CD14-positive monocyte (primary cell): ENCODE data around the gene CXCL16. TPM values are rescaled to one million over a fixed set of nuclear protein-coding genes. Genes with fewer than 3 reads are reported as not detected.
A peak's percentile ranks its signal among the peaks of the same experiment; 100 is the strongest.

Experiments used
- DNase-seq, 3 donors: peaks; one replicate each; pipeline ENCODE4 v3.0.0-alpha.2; 2011 to 2022
- H2AFZ ChIP-seq: 2 replicates; pipeline ENCODE4 v1.6.0; 2012; ENCODE audit warnings: mild to moderate bottlenecking, low read depth, low read length, inconsistent platforms; ENCODE audit not compliant: insufficient read depth, poor library complexity, severe bottlenecking
- H3K27ac ChIP-seq, 2 donors: 1 replicate in 1 of 2; 2 replicates in 1 of 2; pipeline ENCODE4 v1.5.1; 2012 to 2013; ENCODE audit warnings: low read length in 2 of 2, control low read depth in 1 of 2, inconsistent platforms in 1 of 2, low read depth in 1 of 2, mild to moderate bottlenecking in 1 of 2
- H3K27me3 ChIP-seq, 2 donors: one replicate each; pipeline versions ENCODE4 v1.6.0 to v1.6.1; 2011 to 2013; ENCODE audit warnings: low read length in 2 of 2; ENCODE audit not compliant: control insufficient read depth in 2 of 2, insufficient read depth in 2 of 2
- H3K36me3 ChIP-seq, 2 donors: replicated peaks in 1 of 2; 1 replicate in 1 of 2; 2 replicates in 1 of 2; pipeline versions ENCODE4 v1.5.1 to v1.6.1; 2012 to 2013; ENCODE audit warnings: low read length in 2 of 2, control low read depth in 1 of 2, inconsistent platforms in 1 of 2, mild to moderate bottlenecking in 1 of 2; ENCODE audit not compliant: insufficient read depth in 2 of 2, control insufficient read depth in 1 of 2
- H3K4me1 ChIP-seq, 2 donors: 1 replicate in 1 of 2; 2 replicates in 1 of 2; pipeline versions ENCODE4 v1.5.1 to v1.6.1; 2012 to 2013; ENCODE audit warnings: low read length in 2 of 2, control low read depth in 1 of 2, inconsistent platforms in 1 of 2, mild to moderate bottlenecking in 1 of 2, moderate library complexity in 1 of 2; ENCODE audit not compliant: insufficient read depth in 2 of 2, control insufficient read depth in 1 of 2
- H3K4me2 ChIP-seq: replicated peaks from 2 replicates; pipeline ENCODE3; 2012; ENCODE audit warnings: low read length, moderate library complexity, mild to moderate bottlenecking; ENCODE audit not compliant: poor library complexity, severe bottlenecking; ENCODE audit errors: extremely low read depth
- H3K4me3 ChIP-seq, 3 experiments: fragments of 200-600 bp in 1 of 3; sonication (generic) in 1 of 3; replicated peaks in 1 of 3; 1 replicate in 2 of 3; 2 replicates in 1 of 3; pipeline ENCODE4 v1.5.1; 2011 to 2013; ENCODE audit warnings: low read length in 3 of 3, mild to moderate bottlenecking in 3 of 3, control low read depth in 2 of 3, low read depth in 2 of 3, inconsistent platforms in 1 of 3, moderate library complexity in 1 of 3
- H3K79me2 ChIP-seq: 2 replicates; pipeline ENCODE4 v1.6.0; 2012; ENCODE audit warnings: mild to moderate bottlenecking, control low read depth, inconsistent platforms, low read length, moderate library complexity; ENCODE audit not compliant: insufficient read depth
- H3K9ac ChIP-seq: 2 replicates; pipeline ENCODE4 v1.6.0; 2017; ENCODE audit warnings: low read length, mild to moderate bottlenecking; ENCODE audit not compliant: insufficient read depth, poor library complexity, severe bottlenecking
- H3K9me3 ChIP-seq, 2 donors: replicated peaks in 1 of 2; 1 replicate in 1 of 2; 2 replicates in 1 of 2; pipeline versions ENCODE4 v1.5.1 to v1.6.1; 2012 to 2013; ENCODE audit warnings: low read length in 2 of 2, control low read depth in 1 of 2; ENCODE audit not compliant: control insufficient read depth in 1 of 2, insufficient read depth in 1 of 2
- H4K20me1 ChIP-seq: 2 replicates; pipeline ENCODE4 v1.6.0; 2012; ENCODE audit warnings: mild to moderate bottlenecking, low read length, control low read depth, moderate library complexity; ENCODE audit not compliant: insufficient read depth
- H3K27ac Mint-ChIP-seq, 7 donors: one replicate each; pipeline ENCODE4 v1.8.0; 2020; ENCODE audit warnings: mild to moderate bottlenecking in 7 of 7, mixed read lengths in 7 of 7, moderate library complexity in 6 of 7, inconsistent platforms in 2 of 7
- H3K27me3 Mint-ChIP-seq, 3 donors: one replicate each; pipeline ENCODE4 v1.8.0; 2021 to 2022; ENCODE audit warnings: low read depth in 3 of 3, mild to moderate bottlenecking in 3 of 3, mixed read lengths in 3 of 3, moderate library complexity in 3 of 3, inconsistent platforms in 1 of 3
- H3K36me3 Mint-ChIP-seq, 2 donors: one replicate each; pipeline ENCODE4 v1.8.0; 2020; ENCODE audit warnings: mixed read lengths in 2 of 2, inconsistent platforms in 1 of 2, mild to moderate bottlenecking in 1 of 2
- H3K4me1 Mint-ChIP-seq: one replicate; pipeline ENCODE4 v1.8.0; 2020; ENCODE audit warnings: mild to moderate bottlenecking, mixed read lengths
- H3K4me3 Mint-ChIP-seq, 2 donors: one replicate each; pipeline ENCODE4 v1.8.0; 2020; ENCODE audit warnings: mild to moderate bottlenecking in 2 of 2, mixed read lengths in 2 of 2, moderate library complexity in 1 of 2
- H3K9me3 Mint-ChIP-seq, 7 donors: one replicate each; pipeline ENCODE4 v1.8.0; 2020 to 2022; ENCODE audit warnings: mixed read lengths in 7 of 7, mild to moderate bottlenecking in 6 of 7, moderate library complexity in 6 of 7, inconsistent platforms in 2 of 7
- CTCF ChIP-seq: fragments of 200-600 bp; IDR thresholded peaks from one replicate; pipeline ENCODE4 v1.8.0; 2022; ENCODE audit warnings: antibody characterized with exemption, mild to moderate bottlenecking
- WGBS: methylation state at CpG from one replicate; pipeline ENCODE4 v1.1.5; 2013; ENCODE audit warnings: missing lambda C conversion rate; ENCODE audit not compliant: insufficient coverage; 5-methylcytosine and 5-hydroxymethylcytosine counted together
- intact Hi-C, 2 donors: fragments of 100-400 bp; cut with micrococcal nuclease; formaldehyde crosslinking; loops; one replicate each; pipeline versions ENCODE4 v1.15.0 to v1.15.1; 2023
- polyA plus RNA-seq, 3 donors: library from polyadenylated mRNA; depleted of rRNA in 1 of 3; unstranded in 2 of 3; stranded (reverse) in 1 of 3; fragments of 300-500 nt in 2 of 3; fragments of >200 nt in 1 of 3; fragmentation: Illumina TruSeq in 2 of 3; gene quantifications; 1 replicate in 2 of 3; 2 replicates in 1 of 3; pipeline ENCODE4 v1.2.3, GENCODE V29; 2012 to 2021

CXCL16 gene
- polyA plus RNA-seq, 3 donors, result 68.1 to 204 (median 103) TPM

GRCh38 chr17:4742629-4743028, 2.9 kb upstream of the CXCL16 start:
- no peak overlapping the region for H3K9ac ChIP-seq
- H3K27me3 ChIP-seq, result peaks cover 10 to 63% of the 10 kb centered on the region in 2 donors
- H3K79me2 ChIP-seq, result no peaks in the 10 kb centered on the region
- Mint-ChIP-seq H3K4me3 (peak overlapping the region in 1 of 2 donors; percentile 7), H3K4me1 (peaks cover 41% of the 10 kb centered on the region), H3K9me3 (peaks cover 0 to 17% (median 8%) of the 10 kb centered on the region in 7 donors), H3K36me3 (peaks cover 16 to 20% of the 10 kb centered on the region in 2 donors), H3K27me3 (peaks cover 54 to 82% (median 62%) of the 10 kb centered on the region in 3 donors), H3K27ac (no peak overlapping the region)
- H4K20me1 ChIP-seq, result no peaks in the 10 kb centered on the region
- H3K4me3 ChIP-seq, result no peak overlapping the region
- no peak for TF ChIP-seq CTCF
- no peaks in the 10 kb centered on the region for H3K36me3 ChIP-seq
- intact Hi-C loops, result loop anchor here in 1 of 2 donors (5.0 kb wide), 1 partner anchor 35 kb away; no protein-coding TSS in a partner anchor
- no peak overlapping the region for H3K4me2 ChIP-seq
- WGBS, result 91% methylated on average over 7 of the region's 10 CpGs
- H2AFZ ChIP-seq, result no peak overlapping the region
- peaks cover 33 to 47% of the 10 kb centered on the region in 2 donors for H3K4me1 ChIP-seq
- no peaks in the 10 kb centered on the region for H3K9me3 ChIP-seq
- DNase-seq, result no peak
- H3K27ac ChIP-seq, result no peak overlapping the region

- peaks cover 0 to 19% (median 8%) of the 10 kb centered on the region in 7 donors for H3K9me3 Mint-ChIP-seq
- no peak for TF ChIP-seq CTCF
- Histone ChIP-seq H3K27me3 (peaks cover 10 to 63% of the 10 kb centered on the region in 2 donors), H3K79me2 (no peaks in the 10 kb centered on the region), H2AFZ (no peak overlapping the region), H3K4me1 (peaks cover 28 to 44% of the 10 kb centered on the region in 2 donors), H3K9me3 (no peaks in the 10 kb centered on the region), H3K4me2 (no peak overlapping the region), H3K27ac (no peak overlapping the region), H3K9ac (no peak overlapping the region), H3K36me3 (no peaks in the 10 kb centered on the region), H4K20me1 (no peaks in the 10 kb centered on the region), H3K4me3 (no peak overlapping the region)
- intact Hi-C loops, result loop anchor here in 1 of 2 donors (5.0 kb wide), 1 partner anchor 35 kb away; no protein-coding TSS in a partner anchor
- no peak overlapping the region for H3K27ac Mint-ChIP-seq
- 95% methylated on average over 8 of the region's 9 CpGs for WGBS
- no peak for DNase-seq
- H3K4me3 Mint-ChIP-seq, result no peak overlapping the region
- peaks cover 54 to 85% (median 63%) of the 10 kb centered on the region in 3 donors for H3K27me3 Mint-ChIP-seq
- H3K36me3 Mint-ChIP-seq, result peaks cover 21% of the 10 kb centered on the region in 2 donors
- peaks cover 38% of the 10 kb centered on the region for H3K4me1 Mint-ChIP-seq
Observed at GRCh38 chr17:4742133-4742532, 2.4 kb upstream of the CXCL16 start.
